CD4-positive, CD25-positive, alpha-beta regulatory T cell (primary cell): ENCODE data around the gene KCNQ1OT1. TPM values are rescaled to one million over a fixed set of nuclear protein-coding genes. Genes with fewer than 3 reads are reported as not detected.

ENCODE experiments used
- ATAC-seq, 2 donors: fragments of 150-1000 bp; cut with Tn5 transposase; one replicate each; pipeline ENCODE4 v1.10.0; 2021; ENCODE audit warnings: low read depth in 2 of 2, moderate number of reproducible peaks in 2 of 2, moderate library complexity in 1 of 2
- DNase-seq, 3 donors: peaks; one replicate each; pipeline versions ENCODE4 v3.0.0 to v3.0.0-alpha.2; 2012 to 2022; ENCODE audit warnings: mixed read lengths in 1 of 3
- H3K27ac ChIP-seq: one replicate; pipeline ENCODE4 v1.7.0; 2013; ENCODE audit warnings: mild to moderate bottlenecking, low read length; ENCODE audit not compliant: insufficient read depth, poor library complexity, severe bottlenecking
- H3K27me3 ChIP-seq: one replicate; pipeline ENCODE4 v1.7.0; 2013; ENCODE audit warnings: low read length; ENCODE audit not compliant: control insufficient read depth, insufficient read depth
- H3K36me3 ChIP-seq: one replicate; pipeline ENCODE4 v1.7.0; 2013; ENCODE audit warnings: mild to moderate bottlenecking, low read length, moderate library complexity; ENCODE audit not compliant: control insufficient read depth, insufficient read depth
- H3K4me1 ChIP-seq: 2 replicates; pipeline ENCODE4 v1.7.0; 2013; ENCODE audit warnings: mild to moderate bottlenecking, low read length; ENCODE audit not compliant: insufficient read depth, control insufficient read depth, poor library complexity, severe bottlenecking
- H3K4me3 ChIP-seq: one replicate; pipeline ENCODE4 v1.7.0; 2013; ENCODE audit warnings: low read depth, mild to moderate bottlenecking, low read length, moderate library complexity
- H3K9me3 ChIP-seq, 2 experiments: 1 replicate in 1 of 2; 2 replicates in 1 of 2; pipeline ENCODE4 v1.7.0; 2013; ENCODE audit warnings: low read length in 2 of 2, mild to moderate bottlenecking in 1 of 2, moderate library complexity in 1 of 2; ENCODE audit not compliant: control insufficient read depth in 2 of 2
- H3K27ac Mint-ChIP-seq, 3 donors: one replicate each; pipeline ENCODE4 v1.8.0; 2020 to 2022; ENCODE audit warnings: mild to moderate bottlenecking in 3 of 3, mixed read lengths in 3 of 3, moderate library complexity in 2 of 3
- H3K27me3 Mint-ChIP-seq: one replicate; pipeline ENCODE4 v1.8.0; 2022; ENCODE audit warnings: mild to moderate bottlenecking, mixed read lengths
- H3K36me3 Mint-ChIP-seq: one replicate; pipeline ENCODE4 v1.8.0; 2020; ENCODE audit warnings: mixed read lengths
- H3K4me1 Mint-ChIP-seq, 4 donors: one replicate each; pipeline ENCODE4 v1.8.0; 2020 to 2022; ENCODE audit warnings: mixed read lengths in 4 of 4, mild to moderate bottlenecking in 1 of 4
- H3K4me3 Mint-ChIP-seq, 4 donors: one replicate each; pipeline ENCODE4 v1.8.0; 2020 to 2022; ENCODE audit warnings: mild to moderate bottlenecking in 4 of 4, mixed read lengths in 4 of 4, moderate library complexity in 3 of 4
- H3K9me3 Mint-ChIP-seq, 7 donors: one replicate each; pipeline ENCODE4 v1.8.0; 2020 to 2022; ENCODE audit warnings: mixed read lengths in 7 of 7, mild to moderate bottlenecking in 3 of 7, moderate library complexity in 2 of 7
- polyA plus RNA-seq, 4 donors: library from polyadenylated mRNA; unstranded; fragments of 300-500 nt; fragmentation: Illumina TruSeq; gene quantifications; one replicate each; pipeline ENCODE4 v1.2.3, GENCODE V29; 2021
- total RNA-seq: library from RNA; stranded (reverse); gene quantifications from one replicate; pipeline ENCODE4 v1.2.3, GENCODE V29; 2022

Gene KCNQ1OT1
- total and polyA plus RNA-seq, 5 donors from 2014 or later: 0.01 to 0.72 (median 0.07) TPM

DNA sequence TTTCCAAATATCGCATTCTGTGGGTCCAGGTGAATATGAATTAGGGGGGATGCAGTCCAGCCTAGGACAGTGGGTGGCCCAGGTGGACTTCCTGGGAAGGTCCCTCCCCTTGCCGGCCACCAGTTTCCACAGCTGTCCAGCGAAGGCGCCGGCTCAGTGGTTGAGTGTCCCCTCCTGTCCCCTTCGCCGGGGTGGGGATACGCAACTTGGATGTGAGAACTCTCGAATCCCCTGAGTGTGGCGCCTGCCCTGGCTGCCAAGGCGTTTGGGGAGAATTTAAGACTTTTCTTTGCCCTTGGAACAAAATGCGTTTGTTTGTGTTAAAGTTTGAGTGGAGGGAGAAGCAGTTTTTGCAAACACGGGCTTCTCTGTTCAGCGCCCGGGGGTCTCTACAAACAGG, 123.7 kb downstream of the KCNQ1OT1 start:
- Histone ChIP-seq H3K36me3 (no peaks in the 10 kb centered on the region), H3K4me3 (no peak overlapping the region), H3K4me1 (no peaks in the 10 kb centered on the region), H3K27ac (no peak overlapping the region), H3K27me3 (no peaks in the 10 kb centered on the region), H3K9me3 (no peaks in the 10 kb centered on the region)
- Mint-ChIP-seq H3K4me3 (no peak overlapping the region), H3K27me3 (no peaks in the 10 kb centered on the region), H3K27ac (no peak overlapping the region), H3K36me3 (no peaks in the 10 kb centered on the region), H3K4me1 (no peaks in the 10 kb centered on the region), H3K9me3 (no peaks in the 10 kb centered on the region)
- ATAC-seq (no peak), DNase-seq (no peak)

DNA sequence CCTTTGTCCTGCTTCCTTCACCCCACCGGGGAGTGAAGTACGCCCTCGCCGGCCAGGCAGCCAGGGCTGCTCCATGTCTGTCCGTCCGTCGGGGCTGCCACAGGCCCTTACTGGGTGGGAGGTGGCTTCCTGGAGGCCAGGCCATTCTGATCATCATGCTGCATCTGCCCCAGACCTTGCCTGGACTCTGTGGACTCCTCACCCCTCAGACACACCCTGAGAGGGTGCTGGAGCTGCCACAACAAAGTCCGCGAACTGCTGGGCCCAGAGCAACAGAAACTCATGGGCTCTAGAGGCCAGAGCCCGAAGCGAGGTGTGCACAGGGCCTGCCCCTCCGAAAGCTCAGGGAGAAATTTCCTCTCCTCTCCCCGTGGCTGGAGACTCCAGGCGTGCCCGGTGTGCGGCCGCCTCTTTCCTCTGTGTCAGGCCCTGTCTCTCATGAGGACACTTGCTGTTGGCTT, 124.2 kb downstream of the KCNQ1OT1 start:
- H3K4me1 Mint-ChIP-seq: no peaks in the 10 kb centered on the region
- H3K27me3 ChIP-seq: no peaks in the 10 kb centered on the region
- no peak overlapping the region for H3K4me3 Mint-ChIP-seq
- H3K9me3 Mint-ChIP-seq: no peaks in the 10 kb centered on the region
- H3K36me3 Mint-ChIP-seq: no peaks in the 10 kb centered on the region
- no peak overlapping the region for H3K27ac ChIP-seq
- no peaks in the 10 kb centered on the region for H3K27me3 Mint-ChIP-seq
- H3K27ac Mint-ChIP-seq: no peak overlapping the region
- DNase-seq (no peak), ATAC-seq (no peak)
- H3K4me3 ChIP-seq: no peak overlapping the region
- no peaks in the 10 kb centered on the region for H3K4me1 ChIP-seq
- H3K9me3 ChIP-seq: no peaks in the 10 kb centered on the region
- H3K36me3 ChIP-seq: no peaks in the 10 kb centered on the region

DNA sequence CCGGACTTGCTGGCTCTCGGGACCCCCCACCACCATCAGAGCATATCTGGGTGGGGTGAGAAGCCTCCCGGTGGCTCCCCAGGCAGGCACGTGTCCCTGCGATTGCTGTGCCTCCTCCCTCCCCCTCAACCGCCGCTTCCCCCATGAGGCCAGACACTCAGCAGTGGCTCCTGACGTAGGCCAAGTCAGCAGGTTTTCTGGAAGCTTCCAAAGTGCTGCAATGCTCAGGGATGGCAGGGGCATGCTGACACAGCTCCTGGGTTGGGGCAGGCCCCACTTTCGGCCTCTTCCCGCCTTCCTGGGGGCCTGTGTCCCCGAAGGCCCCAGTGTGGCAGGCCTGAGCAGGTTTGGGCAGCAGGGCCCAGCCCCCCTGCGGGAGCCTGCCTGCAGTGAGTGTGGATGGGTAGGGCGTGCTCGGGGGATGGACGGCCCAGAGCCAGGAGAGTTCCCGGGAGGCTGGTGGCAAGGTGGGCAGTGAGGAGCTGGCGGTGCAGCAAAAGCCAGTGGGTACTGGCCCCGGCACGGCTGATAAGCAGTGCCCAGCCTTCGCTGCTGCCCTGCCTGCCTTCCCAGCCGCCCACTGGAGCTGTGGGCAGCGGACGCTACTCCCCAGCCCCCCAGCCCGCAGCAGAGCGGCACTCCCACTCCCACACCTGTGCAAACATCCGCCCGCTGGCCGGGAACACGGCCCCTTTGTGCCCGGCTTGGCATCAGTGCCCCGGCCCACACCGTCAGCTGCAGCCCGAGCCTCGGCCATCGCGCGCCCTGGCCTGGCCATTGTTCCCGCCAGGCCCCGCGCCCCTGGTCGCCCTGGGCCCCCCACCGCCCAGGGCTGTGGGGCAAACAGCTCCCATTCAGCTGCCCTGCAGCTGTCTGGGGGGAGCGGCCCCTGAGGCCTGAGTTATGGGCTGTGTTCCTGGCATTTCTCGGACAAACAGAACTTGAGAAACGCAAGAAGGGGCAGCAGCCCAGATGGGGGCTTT, 125.0 kb downstream of the KCNQ1OT1 start:
- Mint-ChIP-seq H3K27ac (no peak overlapping the region), H3K4me3 (no peak overlapping the region), H3K9me3 (no peaks in the 10 kb centered on the region), H3K4me1 (no peaks in the 10 kb centered on the region), H3K27me3 (no peaks in the 10 kb centered on the region), H3K36me3 (no peaks in the 10 kb centered on the region)
- no peak for DNase-seq
- Histone ChIP-seq H3K4me1 (no peaks in the 10 kb centered on the region), H3K9me3 (no peaks in the 10 kb centered on the region), H3K27me3 (no peaks in the 10 kb centered on the region), H3K27ac (no peak overlapping the region), H3K36me3 (no peaks in the 10 kb centered on the region), H3K4me3 (no peak overlapping the region)
- no peak for ATAC-seq

DNA sequence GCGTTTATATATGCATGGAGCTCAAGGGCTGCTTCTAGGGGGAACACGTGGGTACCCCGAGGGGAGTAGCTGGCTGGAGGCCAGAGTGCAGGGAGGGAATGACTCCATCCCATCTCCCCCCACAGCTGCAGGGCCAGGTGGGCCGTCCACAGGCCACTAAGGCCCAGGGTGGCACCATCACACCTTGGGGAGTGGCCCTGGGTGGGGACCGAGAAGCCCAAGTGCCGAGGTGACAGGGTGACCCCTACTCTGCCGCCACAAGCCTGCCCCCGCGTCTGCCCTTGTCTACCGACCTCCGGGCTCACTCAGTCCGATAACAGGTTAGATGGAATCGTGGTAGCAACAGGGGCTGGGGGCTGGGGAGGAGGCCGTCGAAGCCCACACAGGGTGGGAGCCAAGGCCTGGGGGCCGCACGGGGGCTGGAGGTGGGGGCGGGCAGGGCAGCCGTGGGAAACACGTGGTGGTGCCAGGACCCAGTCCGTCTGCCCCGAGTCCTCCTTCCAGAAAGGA, 125.7 kb downstream of the KCNQ1OT1 start:
- Histone ChIP-seq H3K9me3 (no peaks in the 10 kb centered on the region), H3K27me3 (no peaks in the 10 kb centered on the region), H3K4me1 (no peaks in the 10 kb centered on the region), H3K27ac (no peak overlapping the region), H3K4me3 (no peak overlapping the region), H3K36me3 (no peaks in the 10 kb centered on the region)
- Mint-ChIP-seq H3K4me1 (peaks cover 0 to 1% (median 0%) of the 10 kb centered on the region in 4 donors), H3K36me3 (no peaks in the 10 kb centered on the region), H3K27me3 (no peaks in the 10 kb centered on the region), H3K9me3 (no peaks in the 10 kb centered on the region), H3K4me3 (no peak overlapping the region), H3K27ac (no peak overlapping the region)
- DNase-seq (no peak), ATAC-seq (no peak)

DNA sequence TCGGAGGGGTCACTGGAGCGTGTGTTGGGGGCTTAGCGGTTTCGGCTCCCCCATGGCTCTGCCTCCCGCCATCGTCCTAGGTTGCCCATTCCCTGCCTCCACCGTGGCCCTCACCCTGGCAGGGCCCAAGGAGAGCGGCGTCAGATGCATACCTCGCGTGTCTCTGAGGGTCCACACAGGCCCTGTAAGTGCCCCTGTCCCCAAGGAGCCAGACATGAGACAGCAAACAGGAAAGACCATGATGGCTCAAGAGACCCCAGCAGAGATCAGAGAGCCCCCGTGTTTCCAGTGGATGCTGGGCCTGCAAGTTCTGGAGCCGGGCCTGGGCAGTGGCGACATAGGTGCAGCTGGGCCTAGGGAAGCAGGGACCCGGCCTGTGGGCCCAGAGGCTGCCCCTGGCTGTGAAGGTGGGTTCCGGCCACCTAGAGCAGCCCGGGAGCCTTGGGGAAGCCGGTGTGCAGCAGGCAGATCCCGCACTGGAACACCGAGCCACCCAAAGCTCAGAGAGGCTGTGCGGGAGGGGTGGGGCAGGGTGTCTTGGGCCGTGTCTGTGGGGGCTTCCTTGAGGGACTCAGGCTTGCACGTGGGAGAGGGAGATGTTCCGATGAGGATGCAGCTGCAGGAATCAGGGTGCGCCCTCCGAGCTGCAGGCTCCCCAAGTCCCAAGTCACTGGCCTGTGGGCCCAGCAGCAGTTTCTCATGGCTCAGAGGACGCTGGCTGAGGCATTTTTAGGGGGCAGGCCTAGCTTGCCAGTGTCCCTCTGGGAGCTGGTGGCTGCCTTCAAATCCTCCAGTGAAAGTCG, 126.4 kb downstream of the KCNQ1OT1 start:
- H3K36me3 Mint-ChIP-seq: no peaks in the 10 kb centered on the region
- DNase-seq (no peak), ATAC-seq (no peak)
- H3K4me1 Mint-ChIP-seq: peaks cover 0 to 3% (median 0%) of the 10 kb centered on the region in 4 donors
- no peak overlapping the region for H3K27ac Mint-ChIP-seq
- Histone ChIP-seq H3K9me3 (no peaks in the 10 kb centered on the region), H3K4me3 (no peak overlapping the region), H3K27me3 (no peaks in the 10 kb centered on the region), H3K4me1 (no peaks in the 10 kb centered on the region), H3K36me3 (no peaks in the 10 kb centered on the region), H3K27ac (no peak overlapping the region)
- no peaks in the 10 kb centered on the region for H3K9me3 Mint-ChIP-seq
- H3K27me3 Mint-ChIP-seq: no peaks in the 10 kb centered on the region
- H3K4me3 Mint-ChIP-seq: no peak overlapping the region

DNA sequence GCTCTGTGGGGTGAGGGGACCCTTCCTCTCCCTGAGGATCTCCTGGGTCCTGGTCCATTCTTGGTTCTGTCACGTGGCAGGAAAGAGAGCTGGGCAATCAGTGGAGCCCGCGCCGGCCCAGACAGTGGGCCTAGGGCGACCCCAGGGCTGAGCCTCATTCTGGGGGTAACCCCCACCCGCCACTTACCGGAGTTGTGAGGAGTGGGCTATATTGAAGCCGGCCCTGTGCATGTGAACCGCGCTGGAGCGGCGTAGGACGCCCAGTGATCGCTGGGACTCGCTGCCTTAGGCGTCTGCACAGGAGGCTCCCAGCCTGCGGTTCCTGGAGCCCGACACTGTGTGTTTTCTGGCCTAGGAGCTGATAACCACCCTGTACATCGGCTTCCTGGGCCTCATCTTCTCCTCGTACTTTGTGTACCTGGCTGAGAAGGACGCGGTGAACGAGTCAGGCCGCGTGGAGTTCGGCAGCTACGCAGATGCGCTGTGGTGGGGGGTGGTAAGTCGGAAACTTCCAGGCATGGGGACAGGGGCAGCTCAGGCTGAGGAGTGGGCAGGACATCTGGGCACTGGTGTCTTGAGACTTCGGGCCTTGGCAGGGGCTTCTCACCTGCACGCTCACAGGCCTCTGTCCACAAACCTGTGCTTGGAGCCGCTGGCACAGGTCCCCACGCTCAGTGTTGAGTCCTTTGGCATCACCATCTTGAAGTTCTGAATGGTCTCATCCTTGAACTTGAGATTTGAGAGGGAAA, 127.1 kb downstream of the KCNQ1OT1 start:
- Histone ChIP-seq H3K27ac (no peak overlapping the region), H3K4me1 (no peaks in the 10 kb centered on the region), H3K27me3 (no peaks in the 10 kb centered on the region), H3K36me3 (no peaks in the 10 kb centered on the region), H3K4me3 (no peak overlapping the region), H3K9me3 (no peaks in the 10 kb centered on the region)
- Mint-ChIP-seq H3K27me3 (no peaks in the 10 kb centered on the region), H3K36me3 (no peaks in the 10 kb centered on the region), H3K4me1 (peaks cover 0 to 3% (median 0%) of the 10 kb centered on the region in 4 donors), H3K9me3 (no peaks in the 10 kb centered on the region), H3K27ac (no peak overlapping the region), H3K4me3 (no peak overlapping the region)
- ATAC-seq (no peak), DNase-seq (no peak)

DNA sequence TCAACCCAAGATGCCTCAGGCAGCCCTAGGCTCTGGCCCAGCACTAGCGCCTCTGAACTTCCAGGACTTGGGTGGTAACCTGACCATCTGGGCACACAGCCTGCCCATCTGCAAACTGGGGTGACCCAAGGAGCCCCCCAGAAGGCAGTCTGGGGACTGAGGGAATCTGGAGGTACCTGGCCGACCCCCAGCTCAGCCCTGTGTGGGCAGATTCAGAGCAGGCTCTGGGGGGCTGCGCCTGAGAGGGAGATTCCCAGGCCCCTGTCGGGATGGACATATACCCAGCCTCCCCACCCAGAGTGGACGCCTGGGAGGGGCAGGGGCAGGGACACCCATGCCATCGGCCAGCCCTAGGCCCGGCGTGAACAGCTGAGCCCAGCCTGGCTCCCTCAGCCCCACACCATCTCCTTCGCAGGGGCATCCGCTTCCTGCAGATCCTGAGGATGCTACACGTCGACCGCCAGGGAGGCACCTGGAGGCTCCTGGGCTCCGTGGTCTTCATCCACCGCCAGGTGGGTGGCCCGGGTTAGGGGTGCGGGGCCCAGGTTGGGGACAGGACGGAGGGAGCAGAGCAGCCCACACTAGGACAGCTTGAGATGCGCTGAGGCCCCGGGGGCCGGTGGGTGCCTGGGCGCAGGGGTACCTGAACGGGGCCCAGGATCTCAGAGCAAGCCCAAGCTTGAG, 128.1 kb downstream of the KCNQ1OT1 start:
- ATAC-seq (no peak), DNase-seq (no peak)
- Mint-ChIP-seq H3K27ac (no peak overlapping the region), H3K4me3 (no peak overlapping the region), H3K9me3 (no peaks in the 10 kb centered on the region), H3K4me1 (peaks cover 0 to 3% (median 0%) of the 10 kb centered on the region in 4 donors), H3K27me3 (no peaks in the 10 kb centered on the region), H3K36me3 (no peaks in the 10 kb centered on the region)
- no peaks in the 10 kb centered on the region for H3K27me3 ChIP-seq
- no peaks in the 10 kb centered on the region for H3K36me3 ChIP-seq
- no peaks in the 10 kb centered on the region for H3K4me1 ChIP-seq
- no peak overlapping the region for H3K4me3 ChIP-seq
- no peak overlapping the region for H3K27ac ChIP-seq
- no peaks in the 10 kb centered on the region for H3K9me3 ChIP-seq
